Rectal smooth muscle tissue (tissue), 1 donor: ENCODE data around the gene CHRNA1.

Source experiments
- H3K27ac ChIP-seq: one replicate; pipeline ENCODE4 v1.7.0; 2013; ENCODE audit warnings: low read depth, low read length, inconsistent platforms
- H3K27me3 ChIP-seq: one replicate; pipeline ENCODE4 v1.7.0; 2013; ENCODE audit warnings: low read length; ENCODE audit not compliant: control insufficient read depth, insufficient read depth
- H3K36me3 ChIP-seq: one replicate; pipeline ENCODE4 v1.7.0; 2013; ENCODE audit warnings: low read length; ENCODE audit not compliant: control insufficient read depth, insufficient read depth
- H3K4me1 ChIP-seq: one replicate; pipeline ENCODE4 v1.7.0; 2013; ENCODE audit warnings: low read length; ENCODE audit not compliant: control insufficient read depth, insufficient read depth
- H3K4me3 ChIP-seq: one replicate; pipeline ENCODE4 v1.7.0; 2013; ENCODE audit warnings: low read length
- H3K9ac ChIP-seq: one replicate; pipeline ENCODE4 v1.7.0; 2013; ENCODE audit warnings: low read length

The CHRNA1 gene

DNA sequence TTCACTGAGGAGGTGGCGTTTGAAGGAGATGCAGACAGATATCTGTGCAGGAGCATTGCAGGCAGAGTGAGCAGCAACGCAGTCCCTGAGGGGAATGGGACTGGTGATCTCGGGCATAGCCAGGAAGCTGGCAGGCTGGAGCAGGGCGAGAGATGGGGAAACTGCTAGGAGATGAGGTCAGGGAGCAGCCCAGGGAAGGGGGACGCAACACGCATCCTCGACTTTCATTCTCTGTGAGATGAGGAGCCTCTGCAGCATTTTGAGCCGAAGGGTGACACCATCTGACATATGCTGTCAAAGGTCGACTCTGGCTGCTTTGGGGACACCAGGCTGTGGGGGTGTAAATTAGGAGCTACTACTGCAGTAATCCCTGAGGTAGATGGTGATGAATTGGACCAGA, 4.3 kb upstream of the CHRNA1 start:
- no peaks in the 10 kb centered on the region for H3K27me3 ChIP-seq
- H3K36me3 ChIP-seq, result no peaks in the 10 kb centered on the region
- no peak overlapping the region for H3K4me3 ChIP-seq
- H3K9ac ChIP-seq, result no peak overlapping the region
- H3K27ac ChIP-seq, result no peak overlapping the region
- H3K4me1 ChIP-seq, result peaks cover 5% of the 10 kb centered on the region

DNA sequence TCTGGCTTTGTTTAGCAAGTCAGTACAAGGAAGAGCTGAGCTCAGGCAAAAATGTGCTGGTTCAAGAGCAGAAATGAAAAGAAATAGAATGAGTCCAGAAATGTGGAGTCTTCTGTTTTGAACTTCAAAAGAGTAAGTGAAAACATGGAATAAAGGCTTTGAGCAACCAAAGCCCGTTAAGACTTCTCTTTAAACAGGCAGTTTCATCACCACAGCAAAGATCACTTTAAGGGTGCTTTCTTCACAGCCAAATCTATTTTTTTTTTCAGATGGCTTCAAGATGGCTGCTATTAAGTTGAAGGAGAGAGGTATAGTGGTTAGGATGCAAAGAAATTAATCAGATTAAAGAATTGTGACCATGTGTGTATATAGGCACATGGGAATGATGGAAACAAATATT, 2.0 kb upstream of the CHRNA1 start:
- H3K4me3 ChIP-seq, result no peak overlapping the region
- H3K27me3 ChIP-seq, result no peaks in the 10 kb centered on the region
- no peak overlapping the region for H3K27ac ChIP-seq
- no peak overlapping the region for H3K9ac ChIP-seq
- H3K4me1 ChIP-seq, result no peaks in the 10 kb centered on the region
- H3K36me3 ChIP-seq, result no peaks in the 10 kb centered on the region

DNA sequence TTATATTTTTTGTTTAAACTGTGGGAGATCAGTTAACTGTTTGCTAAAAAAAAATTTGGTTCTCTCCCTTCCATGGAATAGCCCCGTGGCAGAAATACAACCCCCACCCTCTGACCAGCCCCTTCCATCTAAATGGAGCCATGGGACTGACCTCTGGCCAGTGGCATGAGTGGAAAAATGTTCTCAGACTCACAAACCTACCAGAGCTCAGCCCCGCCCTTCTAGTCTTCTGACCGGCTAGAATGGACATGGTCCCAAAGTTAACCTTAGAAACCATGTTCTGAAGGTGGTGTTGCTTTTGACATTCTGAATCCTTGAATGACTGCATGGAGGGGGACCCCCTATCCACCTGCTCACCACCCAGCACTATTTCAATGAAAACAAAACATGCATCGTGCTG, 1.3 kb upstream of the CHRNA1 start:
- no peak overlapping the region for H3K27ac ChIP-seq
- H3K9ac ChIP-seq, result no peak overlapping the region
- H3K4me1 ChIP-seq, result no peaks in the 10 kb centered on the region
- H3K36me3 ChIP-seq, result no peaks in the 10 kb centered on the region
- no peak overlapping the region for H3K4me3 ChIP-seq
- no peaks in the 10 kb centered on the region for H3K27me3 ChIP-seq

DNA sequence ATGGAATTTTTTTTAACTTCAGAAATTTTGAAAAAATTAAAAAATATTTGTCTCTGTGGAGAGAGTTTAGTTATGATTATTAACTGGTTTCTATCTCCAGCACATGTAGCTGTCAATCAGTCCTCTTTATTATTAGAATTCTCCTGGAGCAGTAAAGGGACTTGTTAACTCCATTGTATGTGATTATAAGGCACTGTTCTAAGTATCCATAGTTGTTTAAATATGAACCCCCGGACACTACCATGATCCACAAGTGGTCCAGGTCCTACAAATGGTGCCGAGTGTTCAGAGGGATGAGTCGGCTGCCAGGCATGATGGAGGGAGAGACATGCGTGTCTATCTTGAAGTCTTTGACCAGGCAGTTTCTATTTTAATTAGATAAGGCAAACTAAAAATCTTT, 492 bp downstream of the CHRNA1 start:
- Histone ChIP-seq H3K27me3 (no peaks in the 10 kb centered on the region), H3K36me3 (no peaks in the 10 kb centered on the region), H3K27ac (no peak overlapping the region), H3K4me1 (no peaks in the 10 kb centered on the region), H3K9ac (no peak overlapping the region), H3K4me3 (no peak overlapping the region)

DNA sequence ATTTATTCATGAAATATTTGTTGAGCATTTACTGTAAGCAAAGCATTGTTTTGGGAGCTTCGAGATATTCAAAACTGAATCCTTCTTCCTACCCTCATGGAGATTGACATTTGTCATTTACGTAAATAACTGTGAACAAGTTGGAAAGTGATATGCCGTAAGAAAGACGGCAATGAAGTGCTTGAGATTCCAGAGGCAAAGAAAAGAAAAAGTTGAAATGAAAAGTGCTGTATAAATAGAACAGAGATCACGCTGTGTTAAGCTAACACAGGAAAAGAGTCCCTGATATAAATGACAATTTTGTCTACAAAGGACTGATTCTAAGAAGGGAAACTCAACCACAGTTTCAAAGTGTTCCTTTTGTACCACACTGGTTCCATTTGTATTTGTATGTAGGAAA, 1.8 kb downstream of the CHRNA1 start:
- Histone ChIP-seq H3K9ac (no peak overlapping the region), H3K4me1 (no peaks in the 10 kb centered on the region), H3K27me3 (no peaks in the 10 kb centered on the region), H3K4me3 (no peak overlapping the region), H3K36me3 (no peaks in the 10 kb centered on the region), H3K27ac (no peak overlapping the region)

DNA sequence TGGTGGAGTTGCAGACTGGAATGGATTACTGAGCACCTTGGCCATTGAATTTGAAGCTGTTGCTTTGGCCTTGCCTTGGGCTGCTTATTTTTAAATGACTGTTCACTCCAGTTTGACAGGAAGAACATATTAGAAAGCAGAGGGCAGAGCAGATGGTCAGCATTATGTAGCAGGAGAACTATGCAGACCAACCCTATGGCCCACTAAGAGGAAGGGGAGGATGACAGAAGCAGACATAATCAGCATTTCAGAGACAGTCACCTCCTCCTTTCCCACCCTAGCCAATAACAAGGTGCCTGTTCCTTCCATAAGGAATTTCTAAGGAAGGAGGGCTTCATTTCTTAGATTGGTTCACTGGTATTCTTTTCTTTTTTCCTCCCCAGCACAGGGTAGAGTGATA, 2.4 kb downstream of the CHRNA1 start:
- no peaks in the 10 kb centered on the region for H3K27me3 ChIP-seq
- no peaks in the 10 kb centered on the region for H3K4me1 ChIP-seq
- no peaks in the 10 kb centered on the region for H3K36me3 ChIP-seq
- H3K9ac ChIP-seq, result no peak overlapping the region
- no peak overlapping the region for H3K4me3 ChIP-seq
- no peak overlapping the region for H3K27ac ChIP-seq

DNA sequence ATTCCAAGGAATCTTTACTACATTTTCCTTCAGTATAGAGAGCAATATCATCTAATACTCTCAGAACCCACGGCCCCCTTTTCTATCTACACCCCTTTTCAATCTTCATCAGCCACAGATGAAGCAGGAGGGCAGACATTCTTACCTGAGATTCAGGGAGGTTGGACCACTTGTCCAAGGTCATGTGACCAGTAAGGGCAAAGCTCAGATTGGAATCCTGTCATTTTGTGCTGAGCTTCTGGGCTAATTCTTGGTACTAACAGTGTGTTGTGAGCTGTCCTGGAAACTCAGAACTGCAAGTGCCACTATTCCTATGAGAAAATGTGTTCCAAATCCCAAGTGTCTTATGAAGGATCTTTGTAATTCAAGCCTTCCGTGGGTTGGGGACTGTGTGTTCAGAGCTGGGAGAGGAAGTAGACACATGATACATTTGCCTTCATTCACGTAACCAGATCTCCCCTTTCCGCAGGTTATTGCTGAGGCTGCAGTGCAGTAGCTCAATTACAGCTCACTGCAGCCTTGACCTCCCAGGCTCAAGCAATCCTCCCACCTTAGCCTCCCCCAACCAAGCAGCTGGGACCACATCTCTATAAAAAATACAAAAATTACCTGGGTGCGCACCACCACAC, 3.3 kb downstream of the CHRNA1 start:
- no peaks in the 10 kb centered on the region for H3K36me3 ChIP-seq
- H3K9ac ChIP-seq, result no peak overlapping the region
- no peak overlapping the region for H3K4me3 ChIP-seq
- no peaks in the 10 kb centered on the region for H3K4me1 ChIP-seq
- no peaks in the 10 kb centered on the region for H3K27me3 ChIP-seq
- no peak overlapping the region for H3K27ac ChIP-seq

DNA sequence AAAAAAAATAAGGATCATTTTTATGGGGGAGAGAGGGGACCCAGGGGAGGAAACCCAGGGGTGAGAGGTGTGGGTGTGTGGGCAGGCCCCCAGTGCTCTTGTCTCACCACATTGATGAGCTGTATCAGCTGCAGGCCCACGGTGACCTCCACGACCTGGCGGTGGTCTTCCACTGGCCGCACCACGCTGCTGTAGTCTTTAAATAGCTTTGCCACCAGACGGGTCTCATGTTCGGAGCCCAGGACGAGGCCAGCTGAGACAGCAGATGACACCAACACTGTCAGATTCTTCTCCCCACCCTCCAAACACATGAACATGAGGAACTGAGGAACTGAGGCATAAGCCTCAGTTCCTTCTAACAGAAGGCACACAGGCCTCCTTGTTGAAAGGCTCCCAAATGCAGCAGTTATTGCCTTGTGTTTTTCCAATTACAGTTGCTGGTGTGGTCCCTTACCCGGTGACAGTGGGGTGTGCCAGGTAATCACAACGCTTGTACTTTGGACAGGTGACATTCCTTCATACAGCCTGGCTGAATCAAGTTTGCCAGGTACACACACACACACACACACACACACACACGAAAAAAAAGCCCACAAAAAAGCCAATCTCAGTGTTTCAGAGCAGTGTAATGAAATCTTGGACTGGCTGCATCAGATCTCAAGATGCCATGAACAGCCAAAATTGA, 4.7 kb downstream of the CHRNA1 start:
- Histone ChIP-seq H3K4me3 (no peak overlapping the region), H3K27ac (no peak overlapping the region)

DNA sequence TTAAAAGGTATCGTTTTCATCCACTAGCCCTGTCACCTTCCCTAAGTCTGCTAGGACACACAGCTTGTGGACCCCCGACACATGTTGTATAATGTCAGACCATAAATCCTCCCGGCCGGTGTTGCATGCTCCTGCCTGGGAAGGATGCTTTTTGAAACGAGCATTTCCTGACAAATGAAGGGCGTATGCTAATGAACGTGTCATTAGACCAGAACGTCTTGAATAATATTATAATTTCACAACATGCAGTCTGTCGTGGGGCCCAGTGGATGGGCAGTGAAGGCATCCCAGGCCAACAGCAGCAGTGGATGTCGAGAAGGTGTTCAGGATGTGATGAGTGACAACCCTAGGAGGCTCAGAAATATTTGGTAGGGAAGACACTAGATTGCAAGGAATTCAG, 7.5 kb downstream of the CHRNA1 start:
- no peak overlapping the region for H3K4me3 ChIP-seq
- no peaks in the 10 kb centered on the region for H3K36me3 ChIP-seq
- no peaks in the 10 kb centered on the region for H3K4me1 ChIP-seq
- H3K27ac ChIP-seq, result no peak overlapping the region
- H3K9ac ChIP-seq, result no peak overlapping the region
- no peaks in the 10 kb centered on the region for H3K27me3 ChIP-seq

More for the DNA sequence above, 4.7 kb downstream of the CHRNA1 start:
- no peaks in the 10 kb centered on the region for H3K27me3 ChIP-seq
- no peak overlapping the region for H3K9ac ChIP-seq
- H3K36me3 ChIP-seq, result no peaks in the 10 kb centered on the region
- H3K4me1 ChIP-seq, result no peaks in the 10 kb centered on the region

DNA sequence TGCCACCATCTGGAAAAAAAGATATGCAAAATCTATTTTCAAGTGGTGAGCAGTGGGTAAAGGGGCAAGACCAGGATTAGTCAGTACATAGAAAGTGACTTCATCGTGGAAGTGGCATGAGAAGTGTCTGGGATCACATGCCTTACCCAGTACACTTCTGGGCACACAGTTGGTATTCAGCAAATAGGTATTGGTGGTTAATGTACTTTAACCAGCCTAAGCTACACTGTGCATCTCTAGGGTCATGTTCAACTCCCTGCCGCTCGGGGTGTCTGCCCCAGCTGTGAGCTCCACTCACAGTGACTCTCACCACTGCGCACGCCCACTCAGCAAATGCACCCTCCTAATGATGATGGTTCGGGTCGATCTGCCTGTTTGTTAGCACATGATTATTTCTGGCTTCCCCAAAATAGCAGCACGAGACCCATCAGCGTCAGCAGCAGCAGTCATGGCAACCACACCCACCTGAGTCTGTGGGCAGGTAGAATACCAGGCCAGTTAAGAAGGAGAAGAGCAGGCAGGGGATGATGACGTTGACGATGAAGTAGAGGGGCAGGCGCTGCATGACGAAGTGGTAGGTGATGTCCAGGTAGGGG, 11.1 kb downstream of the CHRNA1 start:
- no peaks in the 10 kb centered on the region for H3K4me1 ChIP-seq
- no peaks in the 10 kb centered on the region for H3K27me3 ChIP-seq
- no peak overlapping the region for H3K4me3 ChIP-seq
- no peak overlapping the region for H3K9ac ChIP-seq
- no peaks in the 10 kb centered on the region for H3K36me3 ChIP-seq
- H3K27ac ChIP-seq, result no peak overlapping the region

DNA sequence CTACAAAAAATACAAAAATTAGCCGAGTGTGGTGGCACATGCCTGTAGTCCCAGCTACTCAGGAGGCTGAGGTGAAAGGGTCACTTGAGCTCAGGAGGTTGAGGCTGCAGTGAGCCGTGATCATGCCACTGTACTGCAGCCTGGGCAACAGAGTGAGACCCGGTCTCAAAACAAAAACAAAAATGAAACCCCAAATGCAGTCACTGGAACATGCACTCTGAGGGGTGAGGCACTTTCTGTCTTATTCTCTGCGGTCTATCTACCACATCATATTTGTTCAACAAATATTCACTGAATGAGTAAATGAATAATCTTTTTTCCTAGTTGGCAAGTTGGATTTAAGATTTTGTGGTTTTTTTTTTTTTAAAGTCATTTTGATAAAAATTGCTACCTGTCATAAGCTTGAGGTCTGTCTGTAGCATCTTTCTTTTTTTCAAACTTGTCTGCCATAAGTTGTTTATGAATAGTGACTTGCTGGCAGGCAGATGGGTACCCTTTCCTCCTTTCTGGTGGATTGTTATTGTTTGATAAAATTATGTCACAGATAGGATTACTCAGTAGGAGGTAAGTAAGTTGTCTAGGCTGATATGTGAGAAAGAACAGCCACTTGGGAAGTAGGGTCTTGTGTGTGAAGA, 11.8 kb downstream of the CHRNA1 start:
- Histone ChIP-seq H3K36me3 (no peaks in the 10 kb centered on the region), H3K27ac (no peak overlapping the region), H3K27me3 (no peaks in the 10 kb centered on the region), H3K4me1 (no peaks in the 10 kb centered on the region), H3K9ac (no peak overlapping the region), H3K4me3 (no peak overlapping the region)

DNA sequence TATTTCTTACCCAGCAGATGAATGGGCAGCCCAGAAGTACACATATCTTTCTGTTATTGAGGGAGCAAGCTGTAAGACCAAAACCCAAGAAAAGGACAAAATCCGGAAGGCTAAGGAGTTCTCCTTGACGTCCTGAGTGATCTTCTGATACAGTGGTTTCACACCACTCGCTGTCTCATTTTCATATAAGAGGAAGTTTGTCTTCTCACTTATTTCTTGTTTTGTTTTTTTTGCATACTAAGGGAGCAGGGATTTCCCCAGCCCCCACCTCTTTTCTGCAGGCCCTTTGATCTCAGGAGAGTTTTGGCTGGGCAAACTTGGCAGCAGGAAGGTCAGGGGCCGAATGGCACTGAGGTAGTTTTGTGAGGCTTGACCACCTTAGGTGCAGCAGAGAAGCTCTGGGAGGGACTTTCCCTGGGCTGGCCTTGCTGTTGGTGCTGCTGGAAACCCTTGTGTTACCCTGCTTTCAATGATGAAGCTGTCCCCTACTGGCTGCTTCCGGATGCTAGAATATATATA, 13.3 kb downstream of the CHRNA1 start:
- Histone ChIP-seq H3K4me1 (no peaks in the 10 kb centered on the region), H3K36me3 (no peaks in the 10 kb centered on the region), H3K27me3 (no peaks in the 10 kb centered on the region), H3K27ac (no peak overlapping the region), H3K4me3 (no peak overlapping the region), H3K9ac (no peak overlapping the region)
